Activated CD4-positive, alpha-beta T cell treated with anti-CD3 and anti-CD28 coated beads for 36 hours (primary cell): ENCODE data around the gene PRM2. TPM values are rescaled to one million over a fixed set of nuclear protein-coding genes. Genes with fewer than 3 reads are reported as not detected.

Experiments
- ATAC-seq: fragments of 200-7000 bp; cut with Tn5 transposase; one replicate; pipeline ENCODE4 v1.10.0; 2021; ENCODE audit warnings: mild to moderate bottlenecking, moderate library complexity
- CTCF ChIA-PET: fragments of 350-600 bp; sonication (Branson Sonifier 250); formaldehyde crosslinking; loops from one replicate; lab custom pipeline; 2021; ENCODE audit warnings: antibody characterized with exemption; lab: Charles Lee
- POLR2A ChIA-PET: fragments of 350-600 bp; sonication (Branson Sonifier 250); formaldehyde crosslinking; loops from one replicate; lab custom pipeline; 2021; ENCODE audit warnings: antibody characterized with exemption, inconsistent platforms; lab: Charles Lee
- DNase-seq: peaks from one replicate; pipeline ENCODE4 v3.0.0-alpha.2; 2020
- H3K27ac Mint-ChIP-seq: one replicate; pipeline ENCODE4 v1.8.0; 2021; ENCODE audit warnings: mixed read lengths
- H3K27me3 Mint-ChIP-seq: one replicate; pipeline ENCODE4 v1.8.0; 2021; ENCODE audit warnings: mixed read lengths
- H3K36me3 Mint-ChIP-seq: one replicate; pipeline ENCODE4 v1.8.0; 2021; ENCODE audit warnings: low read depth, mixed read lengths
- H3K4me1 Mint-ChIP-seq: one replicate; pipeline ENCODE4 v1.8.0; 2021; ENCODE audit warnings: mixed read lengths
- H3K4me3 Mint-ChIP-seq: one replicate; pipeline ENCODE4 v1.8.0; 2021; ENCODE audit warnings: mild to moderate bottlenecking, moderate library complexity, mixed read lengths
- H3K9me3 Mint-ChIP-seq: one replicate; pipeline ENCODE4 v1.8.0; 2021; ENCODE audit warnings: low read depth, mixed read lengths
- intact Hi-C, 2 experiments: fragments of 100-400 bp; cut with DNase I in 1 of 2; cut with micrococcal nuclease in 1 of 2; formaldehyde crosslinking; loops; one replicate each; pipeline versions ENCODE4 v1.14.2 to v1.15.1; 2022 to 2024; cut with DNase I, micrococcal nuclease
- total RNA-seq, 2 experiments: library from RNA; stranded (reverse); gene quantifications; one replicate each; pipeline ENCODE4 v1.2.3, GENCODE V29; 2021

PRM2 gene, protein sequence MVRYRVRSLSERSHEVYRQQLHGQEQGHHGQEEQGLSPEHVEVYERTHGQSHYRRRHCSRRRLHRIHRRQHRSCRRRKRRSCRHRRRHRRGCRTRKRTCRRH
- not detected for total RNA-seq

DNA sequence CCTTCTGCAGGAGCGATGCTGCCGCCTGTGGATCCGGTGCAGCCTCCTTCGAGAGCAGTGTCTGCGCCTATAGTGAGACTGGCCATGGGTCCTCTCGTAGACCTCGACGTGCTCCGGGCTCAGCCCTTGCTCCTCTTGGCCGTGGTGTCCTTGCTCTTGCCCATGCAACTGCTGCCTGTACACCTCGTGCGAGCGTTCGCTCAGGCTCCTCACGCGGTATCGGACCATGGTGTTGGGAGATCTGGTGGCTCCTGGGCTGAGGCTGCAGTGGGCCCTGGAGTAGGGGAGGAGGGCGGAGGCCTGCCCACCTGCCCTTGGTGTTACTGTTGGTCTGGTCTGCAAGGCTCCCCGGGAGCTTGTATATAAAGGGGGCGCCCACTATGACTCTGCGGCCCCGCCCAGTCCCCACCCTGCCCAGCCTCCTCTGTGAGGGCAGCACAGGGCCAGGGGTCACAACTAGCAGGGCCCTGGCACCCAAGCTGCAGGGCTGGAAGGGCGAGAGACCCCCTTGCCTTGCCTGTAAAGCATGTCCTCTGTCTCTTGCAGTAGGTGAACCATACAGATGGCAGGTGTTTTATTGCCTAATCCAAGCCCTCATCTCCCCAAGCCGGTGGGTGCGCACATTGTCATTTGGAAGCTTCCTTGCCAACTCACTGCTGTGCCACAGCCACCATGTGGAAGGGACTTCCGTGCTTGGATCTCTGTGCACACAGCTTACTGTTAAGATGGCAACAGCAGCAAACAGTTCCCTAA, at the start of gene PRM2:
TSS of gene PRM2 (minus strand) at position 338 of the 753 bp plus-strand sequence. CDS start at position 228, 110 bp downstream.
- H3K27ac Mint-ChIP-seq = no peak within 1 kb of the TSS
- ChIA-PET POLR2A (no interaction called here), CTCF (no interaction called here)
- no peak within 1 kb of the TSS for H3K4me3 Mint-ChIP-seq
- no peaks in the 10 kb centered on the region for H3K9me3 Mint-ChIP-seq
- no peaks in the 10 kb centered on the region for H3K27me3 Mint-ChIP-seq
- no peaks in the 10 kb centered on the region for H3K36me3 Mint-ChIP-seq
- ATAC-seq (no peak), DNase-seq (no peak)
- H3K4me1 Mint-ChIP-seq = no peaks in the 10 kb centered on the region
- intact Hi-C loops = no loop called here

DNA sequence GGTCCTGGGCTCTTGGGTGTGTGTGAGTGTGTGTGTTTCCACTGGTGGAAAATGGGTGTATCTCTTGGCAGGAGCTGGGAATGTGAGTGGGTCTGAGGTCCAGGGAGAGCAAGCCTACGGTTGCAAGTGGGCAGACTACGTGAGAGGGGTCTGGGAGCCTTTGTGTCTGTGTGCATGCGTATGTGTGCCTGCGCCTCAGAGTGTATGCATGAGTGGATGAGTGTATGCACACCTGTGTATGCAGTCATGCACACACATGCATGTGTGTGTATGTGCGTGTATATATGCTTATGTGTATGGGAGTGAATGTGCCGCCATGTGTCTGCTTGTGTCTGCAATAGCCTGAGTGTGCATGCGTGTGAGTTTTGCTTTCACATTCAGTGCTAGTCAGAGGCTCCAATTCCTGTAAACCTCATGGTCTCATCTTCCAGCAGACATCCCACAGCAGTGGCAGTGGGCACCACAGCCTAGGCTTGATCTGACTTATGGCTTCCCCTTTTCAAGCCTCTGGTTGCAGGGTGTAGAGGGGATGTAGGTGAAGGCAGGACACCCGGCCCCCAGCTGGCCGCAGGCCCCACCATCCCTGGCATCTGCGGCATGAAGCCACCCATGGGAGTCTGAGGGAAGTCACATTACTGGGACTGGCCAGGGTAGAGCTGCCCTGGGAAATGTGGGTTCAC, 49.3 kb upstream of the PRM2 start:
- Mint-ChIP-seq H3K4me1 (peaks cover 50% of the 10 kb centered on the region), H3K27me3 (no peaks in the 10 kb centered on the region), H3K4me3 (no peak overlapping the region), H3K9me3 (no peaks in the 10 kb centered on the region), H3K36me3 (no peaks in the 10 kb centered on the region), H3K27ac (peak overlapping the region; percentile 63)
- ATAC-seq (peak; percentile 57), DNase-seq (peak; percentile 67)
- POLR2A ChIA-PET = no interaction called here
- intact Hi-C loops = loop anchor here in 1 of 2 experiments (2.0 kb wide), 1 partner anchor 13 kb away; no protein-coding TSS in a partner anchor
- CTCF ChIA-PET = interaction anchor here (0.9 to 1.4 kb wide), 3 partner anchors 9 to 53 kb away, joined by 3 to 4 read pairs (median 3); no protein-coding TSS in a partner anchor

- peaks cover 38% of the 10 kb centered on the region for H3K4me1 Mint-ChIP-seq
- no peaks in the 10 kb centered on the region for H3K9me3 Mint-ChIP-seq
- ChIA-PET POLR2A (no interaction called here), CTCF (interaction anchor here (0.5 to 1.4 kb wide), 3 partner anchors 11 to 171 kb away, joined by 3 to 4 read pairs (median 3); no protein-coding TSS in a partner anchor)
- DNase-seq (no peak), ATAC-seq (no peak)
- no peak overlapping the region for H3K4me3 Mint-ChIP-seq
- intact Hi-C loops = no loop called here
- H3K36me3 Mint-ChIP-seq = no peaks in the 10 kb centered on the region
- no peak overlapping the region for H3K27ac Mint-ChIP-seq
- H3K27me3 Mint-ChIP-seq = no peaks in the 10 kb centered on the region
Observed at GRCh38 chr16:11323551-11324336, 47.5 kb upstream of the PRM2 start.

- Mint-ChIP-seq H3K27ac (no peak overlapping the region), H3K27me3 (no peaks in the 10 kb centered on the region), H3K9me3 (no peaks in the 10 kb centered on the region), H3K36me3 (no peaks in the 10 kb centered on the region), H3K4me1 (peaks cover 29% of the 10 kb centered on the region), H3K4me3 (no peak overlapping the region)
- DNase-seq (no peak), ATAC-seq (no peak)
- intact Hi-C loops = no loop called here
- ChIA-PET CTCF (no interaction called here), POLR2A (no interaction called here)
Observed at GRCh38 chr16:11322823-11323222, 46.5 kb upstream of the PRM2 start.

DNA sequence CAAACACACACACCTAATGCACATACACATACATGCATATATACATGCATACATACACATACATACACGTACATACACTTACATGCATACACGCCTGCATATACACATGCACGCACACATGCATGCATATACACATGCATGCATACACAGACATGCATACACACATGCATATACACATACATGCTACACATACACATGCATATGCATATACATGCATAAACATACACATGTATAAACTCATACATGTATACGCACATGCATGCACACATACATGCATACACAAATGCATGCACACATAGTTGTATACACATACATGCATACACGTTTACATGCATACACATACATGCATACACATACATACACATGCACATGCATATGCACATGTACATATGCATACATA, 45.4 kb upstream of the PRM2 start:
- H3K27me3 Mint-ChIP-seq = no peaks in the 10 kb centered on the region
- no peak overlapping the region for H3K27ac Mint-ChIP-seq
- peaks cover 17% of the 10 kb centered on the region for H3K4me1 Mint-ChIP-seq
- POLR2A ChIA-PET = no interaction called here
- no peaks in the 10 kb centered on the region for H3K36me3 Mint-ChIP-seq
- intact Hi-C loops = no loop called here
- no peak overlapping the region for H3K4me3 Mint-ChIP-seq
- DNase-seq = no peak
- CTCF ChIA-PET = no interaction called here
- no peaks in the 10 kb centered on the region for H3K9me3 Mint-ChIP-seq
- ATAC-seq = no peak

GRCh38 chr16:11320170-11320569, 43.9 kb upstream of the PRM2 start:
- no peaks in the 10 kb centered on the region for H3K36me3 Mint-ChIP-seq
- H3K4me1 Mint-ChIP-seq = peaks cover 5% of the 10 kb centered on the region
- H3K27me3 Mint-ChIP-seq = no peaks in the 10 kb centered on the region
- ChIA-PET POLR2A (interaction anchor here (1.4 kb wide), 1 partner anchor 8 kb away, joined by 3 read pairs; no protein-coding TSS in a partner anchor), CTCF (no interaction called here)
- ATAC-seq = no peak
- H3K4me3 Mint-ChIP-seq = no peak overlapping the region
- H3K9me3 Mint-ChIP-seq = no peaks in the 10 kb centered on the region
- H3K27ac Mint-ChIP-seq = no peak overlapping the region
- intact Hi-C loops = no loop called here
- DNase-seq = no peak

DNA sequence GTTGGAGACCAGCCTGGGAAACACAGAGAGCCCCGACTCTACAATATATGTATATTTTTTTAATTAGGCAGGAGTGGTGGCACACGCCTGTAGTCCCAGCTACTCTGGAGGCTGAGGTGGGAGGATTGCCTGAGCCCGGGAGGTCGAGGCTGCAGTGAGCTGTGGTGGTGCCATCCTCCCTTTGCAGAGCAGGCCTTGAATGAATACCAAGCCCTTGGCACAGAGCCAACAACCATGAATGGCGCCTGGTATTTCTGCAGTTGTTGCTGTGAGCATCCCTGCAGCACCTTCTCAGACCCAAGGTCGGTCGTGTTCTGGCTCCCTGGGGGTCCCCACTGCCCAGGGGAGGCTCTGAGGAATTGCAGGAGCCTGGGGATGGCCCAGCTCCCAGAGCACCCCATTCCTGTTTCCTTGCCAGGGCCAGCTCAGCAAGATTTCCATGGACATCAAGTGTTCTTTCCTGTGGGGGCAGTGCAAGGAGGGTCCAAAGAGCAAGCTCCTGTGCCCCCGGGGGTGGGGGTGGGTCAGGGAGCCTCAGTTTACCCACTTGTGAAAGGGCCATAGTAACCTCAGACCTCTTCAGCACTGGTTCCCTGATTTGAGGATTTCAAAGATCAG, 43.4 kb upstream of the PRM2 start:
- Mint-ChIP-seq H3K4me1 (peaks cover under 1% of the 10 kb centered on the region), H3K27me3 (no peaks in the 10 kb centered on the region), H3K36me3 (no peaks in the 10 kb centered on the region), H3K27ac (no peak overlapping the region), H3K4me3 (no peak overlapping the region), H3K9me3 (no peaks in the 10 kb centered on the region)
- intact Hi-C loops = no loop called here
- DNase-seq (peak; percentile 33), ATAC-seq (no peak)
- POLR2A ChIA-PET = interaction anchor here (1.4 kb wide), 1 partner anchor 8 kb away, joined by 3 read pairs; no protein-coding TSS in a partner anchor
- CTCF ChIA-PET = interaction anchor here (0.6 kb wide), 1 partner anchor 356 kb away, joined by 4 read pairs; no protein-coding TSS in a partner anchor

GRCh38 chr16:11318817-11319216, 42.5 kb upstream of the PRM2 start:
- Mint-ChIP-seq H3K27ac (no peak overlapping the region), H3K9me3 (no peaks in the 10 kb centered on the region), H3K4me3 (no peak overlapping the region), H3K27me3 (no peaks in the 10 kb centered on the region), H3K4me1 (peaks cover 2% of the 10 kb centered on the region), H3K36me3 (no peaks in the 10 kb centered on the region)
- CTCF ChIA-PET = interaction anchor here (0.9 kb wide), 1 partner anchor 22 kb away, joined by 3 read pairs; no protein-coding TSS in a partner anchor
- DNase-seq = no peak
- intact Hi-C loops = no loop called here
- no peak for ATAC-seq
- POLR2A ChIA-PET = no interaction called here

- Mint-ChIP-seq H3K27me3 (no peaks in the 10 kb centered on the region), H3K36me3 (no peaks in the 10 kb centered on the region), H3K4me3 (no peak overlapping the region), H3K4me1 (peaks cover 24% of the 10 kb centered on the region), H3K27ac (no peak overlapping the region), H3K9me3 (no peaks in the 10 kb centered on the region)
- POLR2A ChIA-PET = no interaction called here
- CTCF ChIA-PET = interaction anchor here (0.7 kb wide), 1 partner anchor 226 kb away, joined by 3 read pairs; no protein-coding TSS in a partner anchor
- intact Hi-C loops = no loop called here
- ATAC-seq = no peak
- DNase-seq = no peak
Observed at GRCh38 chr16:11316331-11317015, 40.2 kb upstream of the PRM2 start.

- intact Hi-C loops = no loop called here
- no peak overlapping the region for H3K4me3 Mint-ChIP-seq
- no peak overlapping the region for H3K27ac Mint-ChIP-seq
- ATAC-seq (no peak), DNase-seq (no peak)
- no peaks in the 10 kb centered on the region for H3K36me3 Mint-ChIP-seq
- H3K4me1 Mint-ChIP-seq = peaks cover 33% of the 10 kb centered on the region
- CTCF ChIA-PET = no interaction called here
- H3K9me3 Mint-ChIP-seq = no peaks in the 10 kb centered on the region
- no peaks in the 10 kb centered on the region for H3K27me3 Mint-ChIP-seq
- POLR2A ChIA-PET = no interaction called here
Observed at GRCh38 chr16:11315510-11315909, 39.2 kb upstream of the PRM2 start.
